Measurements from ENCODE around the gene DMTF1.

The DMTF1 gene

GRCh38 chr7:87155788-87156187 lies 3.5 kb downstream of the DMTF1 start:
- H3K27me3 ChIP-seq (ENCODE audit: control insufficient read depth in 5 of 5, insufficient read depth in 4 of 5, low read length in 5 of 5) = no peaks in the 10 kb centered on the region
- H3K9ac ChIP-seq (ENCODE audit: low read length in 5 of 5) = no peak overlapping the region
- H3K27ac ChIP-seq (ENCODE audit: low read depth, low read length) = no peak overlapping the region
- no peaks in the 10 kb centered on the region for H3K36me3 ChIP-seq (ENCODE audit: control insufficient read depth in 5 of 5, insufficient read depth in 5 of 5, low read length in 5 of 5)
- H3K4me3 ChIP-seq (ENCODE audit: low read depth in 1 of 5, low read length in 5 of 5) = no peak overlapping the region
- no peaks in the 10 kb centered on the region for H3K9me3 ChIP-seq (ENCODE audit: control insufficient read depth in 5 of 5, low read length in 5 of 5)
- H3K4me1 ChIP-seq (ENCODE audit: control insufficient read depth in 5 of 5, insufficient read depth in 5 of 5, low read length in 5 of 5) = peaks cover 4 to 59% (median 43%) of the 10 kb centered on the region in 5 donors

- Histone ChIP-seq H3K27me3 (ENCODE audit: control insufficient read depth in 5 of 5, insufficient read depth in 4 of 5, low read length in 5 of 5) (no peaks in the 10 kb centered on the region), H3K4me3 (ENCODE audit: low read depth in 1 of 5, low read length in 5 of 5) (no peak overlapping the region), H3K9me3 (ENCODE audit: control insufficient read depth in 5 of 5, low read length in 5 of 5) (no peaks in the 10 kb centered on the region), H3K4me1 (ENCODE audit: control insufficient read depth in 5 of 5, insufficient read depth in 5 of 5, low read length in 5 of 5) (peaks cover 4 to 51% (median 38%) of the 10 kb centered on the region in 5 donors), H3K27ac (ENCODE audit: low read depth, low read length) (no peak overlapping the region), H3K36me3 (ENCODE audit: control insufficient read depth in 5 of 5, insufficient read depth in 5 of 5, low read length in 5 of 5) (no peaks in the 10 kb centered on the region), H3K9ac (ENCODE audit: low read length in 5 of 5) (no peak overlapping the region)
Observed at GRCh38 chr7:87156709-87157108, 4.5 kb downstream of the DMTF1 start.

GRCh38 chr7:87159538-87159937 lies 7.3 kb downstream of the DMTF1 start:
- H3K9ac ChIP-seq (ENCODE audit: low read length in 5 of 5) = no peak overlapping the region
- H3K4me3 ChIP-seq (ENCODE audit: low read depth in 1 of 5, low read length in 5 of 5) = no peak overlapping the region
- H3K36me3 ChIP-seq (ENCODE audit: control insufficient read depth in 5 of 5, insufficient read depth in 5 of 5, low read length in 5 of 5) = peaks cover 0 to 7% (median 3%) of the 10 kb centered on the region in 5 donors
- no peaks in the 10 kb centered on the region for H3K27me3 ChIP-seq (ENCODE audit: control insufficient read depth in 5 of 5, insufficient read depth in 4 of 5, low read length in 5 of 5)
- peaks cover 4 to 36% (median 23%) of the 10 kb centered on the region in 5 donors for H3K4me1 ChIP-seq (ENCODE audit: control insufficient read depth in 5 of 5, insufficient read depth in 5 of 5, low read length in 5 of 5)
- no peaks in the 10 kb centered on the region for H3K9me3 ChIP-seq (ENCODE audit: control insufficient read depth in 5 of 5, low read length in 5 of 5)
- H3K27ac ChIP-seq (ENCODE audit: low read depth, low read length) = no peak overlapping the region

GRCh38 chr7:87164433-87164832 lies 12.2 kb downstream of the DMTF1 start:
- Histone ChIP-seq H3K9me3 (ENCODE audit: control insufficient read depth in 5 of 5, low read length in 5 of 5) (no peaks in the 10 kb centered on the region), H3K4me1 (ENCODE audit: control insufficient read depth in 5 of 5, insufficient read depth in 5 of 5, low read length in 5 of 5) (peaks cover 0 to 8% (median 0%) of the 10 kb centered on the region in 5 donors), H3K4me3 (ENCODE audit: low read depth in 1 of 5, low read length in 5 of 5) (no peak overlapping the region), H3K36me3 (ENCODE audit: control insufficient read depth in 5 of 5, insufficient read depth in 5 of 5, low read length in 5 of 5) (peaks cover 35 to 54% (median 46%) of the 10 kb centered on the region in 5 donors), H3K27me3 (ENCODE audit: control insufficient read depth in 5 of 5, insufficient read depth in 4 of 5, low read length in 5 of 5) (no peaks in the 10 kb centered on the region), H3K9ac (ENCODE audit: low read length in 5 of 5) (no peak overlapping the region), H3K27ac (ENCODE audit: low read depth, low read length) (no peak overlapping the region)

- Histone ChIP-seq H3K27me3 (ENCODE audit: control insufficient read depth in 5 of 5, insufficient read depth in 4 of 5, low read length in 5 of 5) (no peaks in the 10 kb centered on the region), H3K9me3 (ENCODE audit: control insufficient read depth in 5 of 5, low read length in 5 of 5) (no peaks in the 10 kb centered on the region), H3K27ac (ENCODE audit: low read depth, low read length) (no peak overlapping the region), H3K4me1 (ENCODE audit: control insufficient read depth in 5 of 5, insufficient read depth in 5 of 5, low read length in 5 of 5) (peaks cover 0 to 9% (median 2%) of the 10 kb centered on the region in 5 donors), H3K9ac (ENCODE audit: low read length in 5 of 5) (no peak overlapping the region), H3K4me3 (ENCODE audit: low read depth in 1 of 5, low read length in 5 of 5) (no peak overlapping the region), H3K36me3 (ENCODE audit: control insufficient read depth in 5 of 5, insufficient read depth in 5 of 5, low read length in 5 of 5) (peaks cover 72 to 94% (median 86%) of the 10 kb centered on the region in 5 donors)
Observed at GRCh38 chr7:87170828-87171227, 18.6 kb downstream of the DMTF1 start.

GRCh38 chr7:87171282-87171934 lies 19.2 kb downstream of the DMTF1 start:
- Histone ChIP-seq H3K4me1 (ENCODE audit: control insufficient read depth in 5 of 5, insufficient read depth in 5 of 5, low read length in 5 of 5) (peaks cover 0 to 9% (median 2%) of the 10 kb centered on the region in 5 donors), H3K4me3 (ENCODE audit: low read depth in 1 of 5, low read length in 5 of 5) (no peak overlapping the region), H3K9me3 (ENCODE audit: control insufficient read depth in 5 of 5, low read length in 5 of 5) (no peaks in the 10 kb centered on the region), H3K27ac (ENCODE audit: low read depth, low read length) (no peak overlapping the region), H3K9ac (ENCODE audit: low read length in 5 of 5) (no peak overlapping the region), H3K36me3 (ENCODE audit: control insufficient read depth in 5 of 5, insufficient read depth in 5 of 5, low read length in 5 of 5) (peaks cover 71 to 94% (median 86%) of the 10 kb centered on the region in 5 donors), H3K27me3 (ENCODE audit: control insufficient read depth in 5 of 5, insufficient read depth in 4 of 5, low read length in 5 of 5) (no peaks in the 10 kb centered on the region)

GRCh38 chr7:87173471-87173870 lies 21.2 kb downstream of the DMTF1 start:
- Histone ChIP-seq H3K4me3 (ENCODE audit: low read depth in 1 of 5, low read length in 5 of 5) (no peak overlapping the region), H3K9ac (ENCODE audit: low read length in 5 of 5) (no peak overlapping the region), H3K27me3 (ENCODE audit: control insufficient read depth in 5 of 5, insufficient read depth in 4 of 5, low read length in 5 of 5) (no peaks in the 10 kb centered on the region), H3K9me3 (ENCODE audit: control insufficient read depth in 5 of 5, low read length in 5 of 5) (no peaks in the 10 kb centered on the region), H3K36me3 (ENCODE audit: control insufficient read depth in 5 of 5, insufficient read depth in 5 of 5, low read length in 5 of 5) (peaks cover 58 to 83% (median 74%) of the 10 kb centered on the region in 5 donors), H3K27ac (ENCODE audit: low read depth, low read length) (no peak overlapping the region), H3K4me1 (ENCODE audit: control insufficient read depth in 5 of 5, insufficient read depth in 5 of 5, low read length in 5 of 5) (peaks cover 0 to 9% (median 2%) of the 10 kb centered on the region in 5 donors)

- H3K9ac ChIP-seq (ENCODE audit: low read length in 5 of 5) = no peak overlapping the region
- no peak overlapping the region for H3K4me3 ChIP-seq (ENCODE audit: low read depth in 1 of 5, low read length in 5 of 5)
- no peaks in the 10 kb centered on the region for H3K9me3 ChIP-seq (ENCODE audit: control insufficient read depth in 5 of 5, low read length in 5 of 5)
- no peak overlapping the region for H3K27ac ChIP-seq (ENCODE audit: low read depth, low read length)
- no peaks in the 10 kb centered on the region for H3K27me3 ChIP-seq (ENCODE audit: control insufficient read depth in 5 of 5, insufficient read depth in 4 of 5, low read length in 5 of 5)
- peaks cover 28 to 77% (median 61%) of the 10 kb centered on the region in 5 donors for H3K36me3 ChIP-seq (ENCODE audit: control insufficient read depth in 5 of 5, insufficient read depth in 5 of 5, low read length in 5 of 5)
- H3K4me1 ChIP-seq (ENCODE audit: control insufficient read depth in 5 of 5, insufficient read depth in 5 of 5, low read length in 5 of 5) = peaks cover 0 to 3% (median 0%) of the 10 kb centered on the region in 5 donors
Observed at GRCh38 chr7:87178320-87178719, 26.1 kb downstream of the DMTF1 start.

GRCh38 chr7:87179180-87179579 lies 26.9 kb downstream of the DMTF1 start:
- peaks cover 0 to 3% (median 0%) of the 10 kb centered on the region in 5 donors for H3K4me1 ChIP-seq (ENCODE audit: control insufficient read depth in 5 of 5, insufficient read depth in 5 of 5, low read length in 5 of 5)
- peaks cover 29 to 78% (median 61%) of the 10 kb centered on the region in 5 donors for H3K36me3 ChIP-seq (ENCODE audit: control insufficient read depth in 5 of 5, insufficient read depth in 5 of 5, low read length in 5 of 5)
- H3K4me3 ChIP-seq (ENCODE audit: low read depth in 1 of 5, low read length in 5 of 5) = no peak overlapping the region
- H3K27me3 ChIP-seq (ENCODE audit: control insufficient read depth in 5 of 5, insufficient read depth in 4 of 5, low read length in 5 of 5) = no peaks in the 10 kb centered on the region
- H3K9me3 ChIP-seq (ENCODE audit: control insufficient read depth in 5 of 5, low read length in 5 of 5) = no peaks in the 10 kb centered on the region
- H3K9ac ChIP-seq (ENCODE audit: low read length in 5 of 5) = no peak overlapping the region
- no peak overlapping the region for H3K27ac ChIP-seq (ENCODE audit: low read depth, low read length)

GRCh38 chr7:87187120-87187519 lies 34.9 kb downstream of the DMTF1 start:
- Histone ChIP-seq H3K9ac (ENCODE audit: low read length in 5 of 5) (no peak overlapping the region), H3K36me3 (ENCODE audit: control insufficient read depth in 5 of 5, insufficient read depth in 5 of 5, low read length in 5 of 5) (peaks cover 70 to 90% (median 84%) of the 10 kb centered on the region in 5 donors)

More at GRCh38 chr7:87187120-87187519, 34.9 kb downstream of the DMTF1 start:
- Histone ChIP-seq H3K4me3 (ENCODE audit: low read depth in 1 of 5, low read length in 5 of 5) (no peak overlapping the region), H3K9me3 (ENCODE audit: control insufficient read depth in 5 of 5, low read length in 5 of 5) (no peaks in the 10 kb centered on the region), H3K27me3 (ENCODE audit: control insufficient read depth in 5 of 5, insufficient read depth in 4 of 5, low read length in 5 of 5) (no peaks in the 10 kb centered on the region), H3K27ac (ENCODE audit: low read depth, low read length) (no peak overlapping the region), H3K4me1 (ENCODE audit: control insufficient read depth in 5 of 5, insufficient read depth in 5 of 5, low read length in 5 of 5) (no peaks in the 10 kb centered on the region)
